Measurements from ENCODE around the gene TAGLN2.

The TAGLN2 gene

GRCh38 chr1:159924791-159925718, at the start of gene TAGLN2:
Gene TAGLN2, minus strand, starts transcription at chr1:159925507. Its CDS starts 4,998 bp downstream, at chr1:159920509.
- DNase-seq = peak; percentile 94 to 95

GRCh38 chr1:159974350-159974965, 49.2 kb upstream of the TAGLN2 start:
- no peak for DNase-seq

- no peak for DNase-seq
Measured at GRCh38 chr1:159973350-159973940, 48.1 kb upstream of the TAGLN2 start.

DNA sequence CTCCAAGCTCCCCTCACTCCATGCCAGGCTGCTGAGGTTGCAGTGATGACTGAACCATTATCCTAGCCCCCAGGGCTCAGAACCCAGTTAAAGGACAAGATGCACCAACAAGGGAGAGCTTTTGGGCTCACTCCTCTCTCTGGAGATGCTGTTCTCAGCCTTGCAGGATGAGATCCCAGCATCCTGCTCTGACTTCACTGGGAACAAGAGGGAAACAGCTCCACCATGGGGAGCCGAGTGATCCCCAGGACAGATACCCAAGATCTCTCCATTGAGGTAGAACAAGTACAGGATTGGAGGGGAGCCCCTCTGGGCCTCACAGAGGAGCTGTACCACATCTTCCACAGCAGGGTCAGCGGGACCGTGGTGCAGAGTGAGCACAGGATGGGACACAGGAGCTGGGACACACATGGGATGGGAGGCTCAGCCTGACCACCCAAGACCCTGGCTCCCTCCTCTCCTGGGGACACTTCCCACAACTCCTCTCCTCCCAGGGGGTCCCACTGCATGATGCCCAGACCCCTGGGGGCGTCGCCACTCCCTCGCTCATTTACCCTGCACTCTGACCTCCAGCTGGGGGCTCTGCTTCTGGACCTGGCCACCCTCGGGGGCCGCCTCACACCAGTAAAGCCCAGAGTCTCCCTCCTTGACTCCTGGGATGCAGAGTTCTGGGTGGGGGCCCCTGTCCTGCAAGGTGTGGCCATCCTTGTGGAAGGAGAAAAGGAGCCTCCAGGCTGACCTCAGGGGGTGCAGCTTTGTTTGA, 47.3 kb upstream of the TAGLN2 start:
- no peak for DNase-seq

- no peak for DNase-seq
Measured at GRCh38 chr1:159970932-159971342, 45.6 kb upstream of the TAGLN2 start.

DNA sequence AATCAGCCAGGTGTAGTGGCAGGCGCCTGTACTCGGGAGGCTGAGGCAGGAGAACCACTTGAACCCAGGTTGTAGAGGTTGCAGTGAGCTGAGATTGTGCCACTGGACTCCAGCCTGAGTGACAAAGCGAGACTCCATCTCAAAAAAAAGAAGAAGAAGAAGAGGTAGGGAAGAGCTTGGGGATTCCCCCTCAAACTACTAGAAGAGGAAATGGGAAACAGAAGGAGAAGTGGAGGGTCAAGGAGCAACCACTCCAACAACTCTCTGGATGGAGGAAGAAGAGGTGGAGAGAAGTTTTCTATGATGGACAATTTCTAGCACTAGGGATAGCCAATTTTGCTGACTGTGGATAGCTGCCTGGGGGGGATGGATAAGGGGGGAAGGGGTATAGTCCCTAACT, 43.6 kb upstream of the TAGLN2 start:
- no peak for DNase-seq

GRCh38 chr1:159965263-159965662, 40.0 kb upstream of the TAGLN2 start:
- no peak for DNase-seq

DNA sequence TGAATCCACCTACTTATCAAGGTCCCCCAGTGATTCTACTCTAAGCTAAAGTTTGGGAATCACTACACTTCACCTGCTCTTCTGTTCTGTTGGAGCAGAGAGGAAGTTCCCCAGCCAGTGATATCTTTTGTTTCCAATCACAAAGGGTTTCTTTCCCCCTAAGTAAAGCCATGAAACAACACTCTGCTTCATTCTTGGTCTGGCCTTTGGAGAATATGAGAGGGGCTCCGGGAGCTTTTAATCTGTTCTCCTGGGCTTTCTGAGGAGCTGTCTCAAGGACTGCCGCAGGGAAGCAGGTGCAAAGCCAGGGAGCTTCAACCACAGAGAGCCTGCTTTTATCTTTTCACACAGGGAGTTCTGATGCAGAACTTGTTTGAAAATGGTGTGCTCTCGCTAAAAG, 38.8 kb upstream of the TAGLN2 start:
- no peak for DNase-seq

- no peak for DNase-seq
Measured at GRCh38 chr1:159962176-159962575, 36.9 kb upstream of the TAGLN2 start.

- no peak for DNase-seq
Measured at GRCh38 chr1:159961636-159962035, 36.3 kb upstream of the TAGLN2 start.

DNA sequence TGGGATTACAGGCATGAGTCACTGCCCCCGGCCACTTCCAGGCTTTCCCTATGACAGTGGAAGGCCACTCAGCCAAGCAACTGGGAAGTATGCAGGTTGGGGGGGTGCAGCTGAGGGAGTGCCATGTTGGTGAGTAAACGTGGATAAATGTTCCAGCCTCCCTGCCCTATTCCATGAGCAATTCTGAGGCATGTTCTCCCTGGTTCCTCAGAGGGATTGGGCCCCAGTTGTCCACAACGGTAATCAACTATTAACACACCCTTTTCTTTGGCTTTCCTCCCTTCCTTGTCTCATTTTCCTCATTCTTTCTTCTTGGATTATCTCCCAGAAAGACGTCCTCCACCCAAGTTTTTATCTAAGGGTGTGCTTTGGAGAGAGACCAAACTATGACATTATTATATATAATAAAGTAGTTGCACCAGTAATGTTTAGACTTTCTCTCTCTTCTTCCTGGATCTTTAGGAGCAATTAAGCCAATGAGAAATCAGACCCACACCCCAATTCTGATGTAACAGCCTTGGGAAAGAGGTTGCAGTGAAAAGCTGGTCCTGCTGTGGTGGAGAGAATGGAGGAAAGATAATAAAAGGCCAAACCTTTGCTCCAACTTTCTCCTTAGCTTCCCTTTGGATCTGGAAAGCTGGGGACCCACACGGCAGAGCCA, 35.5 kb upstream of the TAGLN2 start:
- DNase-seq = no peak

DNA sequence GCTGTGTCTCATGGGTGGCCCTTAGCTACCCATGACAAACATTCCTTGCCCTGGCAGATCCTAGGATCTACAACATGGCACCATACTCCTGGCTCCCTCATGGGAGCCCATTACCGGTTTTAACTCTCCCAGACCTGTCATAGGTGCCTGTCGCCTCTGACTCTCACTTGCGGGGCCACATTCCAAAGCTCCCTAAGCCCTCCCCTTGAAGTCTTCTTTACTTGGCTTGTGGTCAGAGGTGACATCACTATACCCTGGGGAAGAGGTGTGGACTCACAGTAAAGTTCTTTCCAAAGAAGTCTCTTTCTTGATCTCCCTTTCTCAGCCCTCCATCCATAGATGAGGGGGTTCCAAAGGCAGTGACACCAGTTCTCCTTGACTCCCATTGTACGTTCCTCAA, 34.1 kb upstream of the TAGLN2 start:
- no peak for DNase-seq

GRCh38 chr1:159958719-159959380, 33.5 kb upstream of the TAGLN2 start:
- DNase-seq = no peak

DNA sequence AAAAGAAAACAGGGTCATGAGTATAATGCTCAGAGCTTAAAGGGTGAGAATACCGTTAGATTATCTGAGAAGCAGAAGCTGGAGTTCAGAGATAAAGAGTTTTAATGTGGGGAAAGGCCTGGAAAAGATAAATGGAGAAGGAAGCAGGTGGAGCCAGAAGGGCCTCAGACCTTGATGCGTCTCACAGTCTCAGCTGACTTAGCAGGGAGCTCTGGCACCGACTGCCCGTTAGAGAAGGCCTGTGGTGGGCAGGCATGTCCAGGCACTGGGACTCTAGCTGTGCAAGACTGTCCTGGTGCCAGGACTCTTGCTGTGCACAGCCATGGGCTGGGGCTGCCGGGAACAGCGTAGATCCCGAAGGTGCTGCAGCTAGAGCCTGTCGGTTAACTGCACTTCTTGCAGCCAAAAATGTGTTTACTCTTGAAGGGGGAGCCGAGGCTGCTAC, 32.5 kb upstream of the TAGLN2 start:
- DNase-seq = no peak

DNA sequence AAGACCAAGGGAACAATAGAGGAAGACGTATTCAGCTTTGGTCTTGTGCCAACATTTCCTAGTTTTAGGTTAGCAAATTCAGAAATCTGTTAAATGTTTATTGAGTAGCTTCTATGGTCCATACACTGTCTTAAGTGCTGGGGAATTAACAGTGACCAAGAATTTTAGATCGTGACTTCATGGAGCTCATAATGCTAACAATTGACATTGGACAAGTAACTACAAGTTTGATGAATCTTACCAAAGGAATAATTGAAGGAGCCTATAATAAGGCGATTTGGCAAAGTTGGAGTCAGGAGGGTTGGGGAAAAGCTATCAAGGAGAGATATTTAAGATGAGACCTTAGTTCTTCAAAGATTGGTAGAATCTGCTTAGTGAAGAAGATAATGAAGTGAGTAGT, 30.1 kb upstream of the TAGLN2 start:
- DNase-seq = no peak

DNA sequence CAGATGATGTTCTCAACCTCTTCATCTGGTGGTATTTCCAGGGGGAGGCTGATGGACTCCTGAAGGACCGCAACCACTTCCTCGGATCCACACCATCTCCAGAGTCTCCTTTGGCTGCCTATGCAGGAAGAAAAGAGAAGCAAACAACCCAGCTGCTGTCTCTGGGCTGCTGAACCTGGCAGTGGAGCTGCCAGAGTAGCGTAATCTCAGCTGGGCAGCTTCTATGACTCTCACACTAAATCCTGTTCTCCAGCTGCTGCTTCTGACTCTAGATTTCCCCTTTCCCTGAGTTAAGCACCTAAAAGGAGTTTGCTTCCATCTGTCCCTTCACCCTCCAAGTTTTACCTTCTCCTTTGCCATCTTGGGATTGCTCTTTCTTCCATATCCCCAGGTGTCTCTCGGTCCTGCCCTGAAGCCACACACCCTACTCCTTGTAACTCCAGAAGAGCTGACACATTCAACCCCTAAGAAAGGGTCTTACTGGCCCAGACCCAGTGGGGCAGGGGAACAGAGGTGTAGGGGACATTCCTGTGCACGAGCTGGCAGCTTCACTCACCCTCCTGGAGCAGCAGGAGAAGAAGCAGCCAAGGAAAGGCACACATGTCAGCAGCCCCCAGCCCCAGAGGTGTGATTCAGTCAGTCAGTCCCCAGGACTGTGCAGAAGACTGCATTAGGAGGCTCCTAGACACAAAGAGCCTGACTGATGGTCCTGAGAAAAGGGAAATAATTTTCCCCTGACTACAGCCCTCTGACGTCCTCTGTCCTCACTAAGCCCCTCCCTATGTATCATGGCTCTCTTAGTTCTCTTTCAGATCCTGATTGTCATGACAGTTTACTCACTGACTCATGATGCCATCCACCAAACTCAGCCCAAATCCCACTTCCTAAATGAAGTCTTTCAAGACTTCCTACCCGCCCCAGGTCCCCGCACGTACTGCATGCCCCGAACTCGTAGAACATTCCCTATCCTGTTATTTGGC, 28.5 kb upstream of the TAGLN2 start, which contains the start of gene SLAMF9:
SLAMF9 (minus strand) TSS at position 702 of the 980 bp plus-strand sequence; CDS start at position 602, 100 bp downstream.
- DNase-seq = peak in 1 of 2 donors; percentile 40

GRCh38 chr1:159952932-159953331, 27.6 kb upstream of the TAGLN2 start:
- DNase-seq = no peak

DNA sequence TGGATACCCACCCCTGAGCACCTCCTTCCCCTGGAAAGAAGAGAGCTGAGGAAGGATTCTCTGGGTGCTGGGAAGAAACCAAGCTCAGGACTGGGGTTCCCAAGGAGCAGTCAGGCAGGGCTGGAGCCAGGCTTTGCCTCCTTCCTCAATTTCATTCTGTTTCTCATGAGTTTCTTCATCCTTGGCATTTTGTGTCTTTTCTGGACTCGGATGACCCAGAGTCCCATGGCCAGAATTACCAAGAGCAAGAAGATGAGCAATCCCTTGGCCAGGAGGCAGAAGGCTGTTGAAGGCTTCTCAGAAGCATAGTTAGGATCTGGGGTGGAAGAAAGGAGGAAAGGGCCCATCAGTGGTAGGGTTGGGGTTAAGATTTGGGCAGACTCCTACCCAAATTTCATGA, 26.2 kb upstream of the TAGLN2 start:
- DNase-seq = no peak

DNA sequence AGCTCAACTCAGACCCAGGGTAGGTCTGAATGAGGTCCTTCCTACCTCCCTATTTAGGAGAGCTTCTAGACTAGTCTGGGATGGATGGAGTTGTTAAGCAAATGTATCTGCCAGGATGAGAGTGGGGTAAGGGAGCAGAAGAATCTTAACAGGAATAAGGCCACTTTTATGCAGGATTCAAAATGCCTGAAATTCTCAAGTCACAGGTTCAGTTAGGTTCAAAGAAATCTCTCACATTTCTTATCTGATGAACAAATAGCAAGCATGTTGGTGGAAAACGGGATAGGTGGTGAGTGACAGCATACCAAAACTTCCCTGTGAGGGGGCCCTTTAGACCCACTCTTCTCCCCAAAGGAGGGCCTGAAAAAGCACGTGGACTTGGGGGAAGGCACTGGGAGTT, 25.7 kb upstream of the TAGLN2 start:
- no peak for DNase-seq

DNA sequence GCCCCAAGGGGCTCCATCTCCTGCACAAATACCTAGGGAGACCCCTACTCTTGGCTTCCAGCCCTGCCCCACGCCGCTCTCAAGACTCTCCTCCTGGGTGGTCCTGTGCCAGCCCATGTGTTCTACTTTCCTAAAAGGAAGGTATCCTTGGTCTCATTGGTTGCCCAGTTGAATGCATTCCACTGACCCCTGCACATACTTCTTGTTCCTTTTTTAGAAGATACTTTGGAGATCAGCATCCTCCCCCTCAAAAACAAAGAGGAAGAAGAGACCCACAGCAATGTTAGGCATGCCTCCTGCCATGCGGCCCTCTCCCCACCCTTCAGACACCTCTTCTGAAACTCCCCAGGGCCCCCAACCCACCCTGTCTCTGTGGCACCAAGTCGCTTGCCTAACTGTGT, 24.7 kb upstream of the TAGLN2 start:
- no peak for DNase-seq
